Dermis microvascular lymphatic vessel endothelial cell (primary cell): Measurements from ENCODE around the gene ANAPC5. TPM values are rescaled to one million over a fixed set of nuclear protein-coding genes. Genes with fewer than 3 reads are reported as not detected.
"Not testable (repeated sequence)": the region's sequence is repeated elsewhere in the genome, so short reads cannot be mapped to it uniquely, and the experiment has no call there.

Experiments
- DNase-seq, 2 donors: peaks; one replicate each; pipeline versions ENCODE4 v3.0.0 to v3.0.0-alpha.2; 2010; ENCODE audit warnings: low read depth in 2 of 2
- total RNA-seq: library from RNA; depleted of rRNA; stranded (reverse); fragments of >200 nt; gene quantifications from 2 replicates; pipeline ENCODE4 v1.2.1, GENCODE V29; 2014

ANAPC5 gene
- total RNA-seq, 1 donor from 2014 or later, result 115 TPM

DNA sequence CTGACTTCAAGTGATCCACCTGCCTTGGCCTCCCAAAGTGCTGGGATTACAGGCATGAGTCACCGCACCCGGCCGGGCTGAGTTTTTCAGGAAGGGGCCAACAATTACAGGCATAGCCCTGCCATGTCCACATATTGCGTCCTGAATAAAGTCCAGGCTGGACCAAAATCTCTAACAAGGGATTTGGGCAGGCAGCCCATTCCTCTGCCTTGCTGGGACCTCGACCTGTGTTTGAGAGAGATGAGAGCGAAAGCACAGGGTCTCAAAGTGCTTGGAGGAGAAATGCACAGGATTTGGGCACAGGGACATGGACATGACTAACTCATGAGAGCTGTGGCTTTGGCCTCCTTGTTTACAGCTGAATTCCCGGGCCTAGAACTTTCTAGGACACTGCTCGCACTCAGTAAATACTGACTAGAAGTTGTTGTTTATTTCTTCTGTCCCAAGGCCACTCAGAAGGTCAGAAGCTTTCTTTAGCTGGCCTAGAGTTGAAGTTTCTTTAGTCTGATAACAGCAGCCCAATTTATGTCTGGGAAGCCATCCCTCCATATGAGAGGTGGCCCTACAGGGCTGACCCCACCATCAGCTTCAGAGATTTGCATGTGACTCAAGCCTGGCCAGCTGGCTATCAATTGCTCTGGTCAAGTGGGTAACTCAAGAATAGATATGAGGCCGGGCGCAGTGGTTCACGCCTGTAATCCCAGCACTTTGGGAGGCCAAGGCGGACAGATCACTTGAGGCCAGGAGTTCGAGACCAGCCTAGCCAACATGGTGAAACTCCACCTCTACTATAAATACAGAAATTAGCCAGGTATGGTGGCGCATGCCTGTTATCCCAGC lies 67.4 kb downstream of the ANAPC5 start:
- DNase-seq, result peak in 1 of 2 donors; percentile 49

DNA sequence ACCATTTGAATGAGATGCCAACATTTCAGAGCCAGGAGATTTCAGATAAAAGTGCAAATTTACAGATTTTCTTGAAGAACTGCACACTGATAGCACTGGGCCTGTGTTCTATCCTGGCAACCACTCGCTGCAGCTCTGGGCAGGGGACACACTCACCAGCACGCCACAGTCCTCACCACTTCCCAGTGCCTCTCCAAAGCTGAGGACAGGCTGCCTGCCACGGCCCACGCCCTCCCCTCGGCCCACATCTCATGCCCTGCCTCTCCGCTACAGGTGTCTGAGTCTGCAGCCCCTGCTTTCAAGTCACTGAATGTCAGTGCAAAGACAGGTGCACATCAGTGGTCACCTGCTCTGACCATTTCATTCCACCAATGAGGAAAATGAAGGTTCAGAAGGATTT lies 68.4 kb downstream of the ANAPC5 start:
- DNase-seq, result no peak

DNA sequence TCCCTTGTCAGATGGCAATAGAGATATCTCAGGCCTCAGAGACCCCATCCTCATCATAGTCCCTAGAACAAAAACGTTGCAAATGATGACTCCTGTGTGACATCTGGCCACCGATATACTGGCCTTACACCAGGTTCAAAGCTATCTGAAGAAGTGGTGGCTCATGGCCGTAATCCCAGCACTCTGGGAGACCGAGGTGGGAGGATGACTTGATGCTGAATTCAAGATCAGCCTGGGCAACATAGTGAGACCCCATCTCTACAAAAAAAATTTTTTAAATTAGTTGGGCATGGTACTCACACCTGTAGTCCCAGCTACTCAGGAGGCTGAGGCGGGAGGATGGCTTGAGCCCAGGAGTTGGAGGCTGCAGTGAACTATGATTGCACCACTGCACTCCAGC lies 68.8 kb downstream of the ANAPC5 start:
- no peak for DNase-seq

DNA sequence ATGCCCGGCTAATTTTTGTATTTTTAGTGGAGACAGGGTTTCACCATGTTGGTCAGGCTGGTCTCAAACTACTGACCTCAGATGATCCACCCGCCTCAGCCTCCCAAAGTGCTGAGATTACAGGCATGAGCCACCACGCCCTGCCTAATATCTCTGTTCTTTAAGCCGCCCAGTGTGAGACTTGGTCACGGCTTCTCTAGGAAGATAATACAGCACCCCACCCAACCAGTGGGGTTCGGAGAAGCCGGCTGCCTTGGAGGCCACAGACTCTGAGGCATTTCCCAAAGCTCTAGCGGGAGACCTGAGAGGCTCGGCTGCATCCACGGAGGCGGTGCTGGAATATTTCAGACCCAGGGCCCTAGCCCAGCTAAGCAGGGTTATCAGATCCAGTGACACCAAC lies 69.3 kb downstream of the ANAPC5 start:
- DNase-seq, result not testable (repeated sequence)

DNA sequence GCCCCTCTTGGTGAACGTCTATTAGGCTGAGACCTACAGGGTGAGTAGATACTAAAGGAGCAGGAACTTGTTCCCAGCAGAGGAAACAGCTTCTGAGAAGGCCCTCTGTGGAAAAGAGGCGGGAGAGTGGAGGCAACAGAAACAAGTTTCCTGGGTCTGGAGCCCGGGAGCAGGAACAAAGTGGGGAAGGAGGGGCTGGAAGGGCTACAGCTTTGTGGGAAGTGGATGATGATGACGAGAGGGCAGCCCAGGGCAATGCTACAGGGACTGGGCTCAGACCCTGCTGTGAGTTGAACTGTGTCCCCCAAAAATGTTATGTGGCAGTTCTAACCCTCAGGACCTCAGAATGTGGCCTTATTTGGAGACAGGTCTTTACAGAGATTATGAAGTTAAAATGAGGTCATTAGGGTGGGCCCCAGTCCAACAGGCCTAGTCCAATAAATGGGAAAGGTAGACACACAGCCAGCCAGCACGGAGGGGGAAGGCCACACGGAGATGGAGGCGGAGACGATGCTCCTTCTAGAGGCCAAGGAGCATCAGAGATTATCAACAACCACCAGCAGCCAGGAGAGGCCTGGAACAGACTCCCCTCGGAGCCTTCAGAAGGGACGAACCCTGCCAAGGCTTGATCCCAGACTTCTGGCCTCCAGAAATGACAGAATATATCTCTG lies 70.0 kb downstream of the ANAPC5 start:
- no peak for DNase-seq

DNA sequence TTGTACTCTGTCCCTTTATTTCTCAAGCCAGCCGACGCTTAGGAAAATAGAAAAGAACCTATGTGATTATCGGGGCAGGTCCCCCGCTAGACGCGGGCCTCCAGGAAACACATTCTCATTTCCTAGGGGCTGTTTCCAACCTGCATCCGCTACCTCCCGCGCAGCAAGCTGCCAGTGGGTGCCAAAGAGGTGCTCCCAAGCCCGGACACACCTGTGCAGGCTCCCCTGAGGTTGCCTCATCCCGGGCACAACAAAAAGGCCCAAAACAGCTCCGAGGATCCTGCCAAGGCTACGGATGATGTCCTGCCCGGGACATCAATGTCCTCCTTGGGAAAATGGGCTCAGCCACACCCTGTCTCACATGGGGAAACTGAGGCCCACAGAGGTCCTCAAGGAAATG lies 71.1 kb downstream of the ANAPC5 start:
- not testable (repeated sequence) for DNase-seq

DNA sequence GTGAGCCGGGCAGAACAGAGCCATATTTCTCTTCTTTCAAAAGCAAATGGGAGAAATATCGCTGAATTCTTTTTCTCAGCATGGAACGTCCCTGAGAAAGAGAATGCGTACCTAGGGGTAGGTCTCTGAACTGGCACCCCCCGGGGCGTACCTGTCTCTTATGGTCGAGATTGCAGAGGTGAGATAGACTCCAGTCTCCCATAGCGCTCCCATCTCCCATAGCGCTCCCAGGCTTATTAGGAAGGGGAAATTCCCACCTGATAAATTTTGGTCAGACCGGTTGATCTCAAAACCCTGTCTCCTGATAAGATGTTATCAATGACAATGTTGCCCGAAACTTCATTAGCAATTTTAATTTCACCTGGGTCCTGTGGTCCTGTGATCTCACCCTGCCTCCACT lies 71.7 kb downstream of the ANAPC5 start:
- DNase-seq, result not testable (repeated sequence)

DNA sequence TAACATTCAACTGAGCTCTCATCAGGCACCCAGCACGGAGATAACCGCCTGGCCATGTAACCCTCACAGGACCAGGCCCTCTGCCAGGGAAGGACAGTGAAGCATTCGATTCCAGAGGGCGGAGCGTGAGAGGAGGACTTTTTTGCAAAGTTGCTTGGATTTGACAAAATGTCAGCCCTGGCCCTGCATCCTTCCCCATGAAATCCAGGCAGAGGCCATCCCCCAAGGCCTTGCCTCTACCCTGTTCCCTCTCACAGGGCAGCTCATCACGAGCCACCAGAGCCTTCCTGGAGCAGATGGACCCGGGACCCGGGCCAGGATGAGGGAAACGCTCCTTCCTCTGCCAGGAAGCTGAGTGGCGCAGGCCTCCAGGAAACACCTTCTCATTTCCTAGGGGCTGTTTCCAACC lies 72.7 kb downstream of the ANAPC5 start:
- peak; percentile 58 to 80 for DNase-seq

DNA sequence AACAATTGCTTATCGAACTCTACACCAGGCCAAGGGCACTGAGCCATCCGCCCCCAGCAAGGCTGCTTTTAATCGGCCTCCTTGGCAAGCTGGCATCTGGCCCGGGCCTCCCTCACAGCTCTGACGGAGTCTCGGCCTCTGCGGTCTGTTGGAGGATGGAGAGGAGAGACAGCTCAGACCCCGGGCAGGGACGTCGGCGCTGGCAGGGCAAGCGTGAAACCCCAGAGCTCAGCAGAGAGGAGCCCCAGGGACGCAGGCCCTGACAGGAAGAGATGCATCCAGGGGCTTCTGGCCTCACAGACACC lies 73.2 kb downstream of the ANAPC5 start:
- peak in 1 of 2 donors; percentile 91 for DNase-seq

DNA sequence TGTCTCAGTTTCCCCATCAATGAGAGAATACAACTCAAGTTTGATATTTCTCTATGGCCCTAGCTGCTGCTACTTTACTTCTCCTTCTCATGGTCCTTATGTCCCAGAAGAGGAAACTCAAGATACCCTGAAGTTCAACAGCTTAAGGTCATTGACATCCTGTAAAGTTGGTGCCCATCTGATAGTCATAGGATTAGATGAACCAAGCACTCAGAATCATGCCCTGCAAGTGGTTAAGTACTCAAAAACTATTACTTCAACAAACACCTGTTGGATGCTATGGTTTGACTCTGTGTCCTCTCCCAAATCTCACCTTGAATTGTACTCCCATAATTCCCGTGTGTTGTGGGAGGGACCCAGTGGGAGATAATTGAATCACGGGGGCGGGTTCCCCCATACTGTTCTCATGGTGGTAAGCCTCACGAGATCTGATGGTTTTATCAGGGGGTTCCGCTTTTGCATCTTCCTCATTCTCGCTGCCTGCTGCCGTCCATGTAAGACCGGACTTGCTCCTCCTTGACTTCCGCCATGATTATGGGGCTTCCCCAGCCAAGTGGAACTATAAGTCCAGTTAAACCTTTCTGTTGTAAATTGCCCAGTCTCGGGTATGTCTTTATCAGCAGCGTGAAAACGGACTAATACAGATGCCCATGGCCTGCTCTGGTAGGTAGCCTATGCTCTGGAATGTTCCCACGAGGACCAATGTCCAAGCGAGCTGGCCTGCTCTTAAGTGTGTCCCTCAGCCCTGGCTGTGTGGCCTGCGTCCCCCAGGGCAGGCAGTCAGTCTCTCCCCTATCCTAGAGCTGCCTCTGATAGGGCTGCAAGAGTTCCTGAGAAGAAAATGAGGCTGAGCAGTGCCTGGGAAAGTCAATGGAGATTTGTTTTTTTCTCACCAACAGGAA lies 73.8 kb downstream of the ANAPC5 start:
- no peak for DNase-seq

DNA sequence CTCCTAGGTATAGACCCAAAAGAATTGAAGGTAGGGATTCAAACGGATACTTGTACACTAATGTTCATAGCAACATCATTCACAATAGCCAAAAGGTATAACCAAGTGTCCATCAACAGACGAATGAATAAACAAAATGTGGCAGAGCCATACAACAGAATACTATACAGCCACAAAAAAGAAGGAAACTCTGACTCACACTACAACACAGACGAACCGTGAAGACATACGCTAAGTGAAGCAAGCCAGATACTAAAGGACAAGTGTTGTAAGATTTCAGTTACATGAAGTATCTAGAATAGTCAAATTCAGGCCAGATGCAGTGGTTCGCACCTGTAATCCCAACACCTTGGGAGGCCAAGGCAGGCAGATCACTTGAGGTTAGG lies 74.8 kb downstream of the ANAPC5 start:
- peak in 1 of 2 donors; percentile 10 for DNase-seq

DNA sequence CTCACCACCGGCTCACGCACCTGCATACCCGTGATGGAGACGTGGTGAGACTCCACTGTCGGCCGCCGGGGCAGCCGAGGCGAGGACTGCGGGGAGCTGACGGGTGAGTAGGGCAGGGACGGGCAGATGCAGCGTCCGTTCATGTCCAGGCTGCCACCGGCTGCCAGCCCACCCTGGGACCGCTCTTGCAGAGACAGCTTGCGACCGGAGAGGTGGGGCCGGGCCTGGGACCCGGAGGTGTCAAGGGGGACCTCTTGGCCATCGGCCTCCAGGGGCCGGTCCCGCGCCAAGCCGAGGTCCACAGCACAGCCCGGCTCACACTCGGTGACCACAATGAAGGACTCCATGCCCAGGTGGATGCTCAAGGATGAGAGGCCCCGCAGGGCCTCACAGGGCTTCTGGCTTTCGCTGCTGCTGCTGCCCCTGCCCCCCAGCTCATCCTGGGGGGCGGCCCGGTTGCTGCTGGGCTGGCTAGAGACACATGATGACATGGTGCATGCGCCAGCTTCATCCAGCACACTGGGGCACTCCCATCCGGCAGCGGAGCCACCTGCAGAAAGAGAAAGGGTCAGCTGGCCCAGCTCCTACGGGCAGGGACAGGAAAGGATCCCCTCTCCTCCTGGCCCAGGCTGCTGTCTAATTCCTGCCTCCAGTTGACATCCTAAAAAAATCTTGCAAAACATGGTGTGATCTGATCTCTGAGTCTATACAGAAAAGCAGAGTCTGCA lies 78.0 kb downstream of the ANAPC5 start:
- DNase-seq, result no peak

DNA sequence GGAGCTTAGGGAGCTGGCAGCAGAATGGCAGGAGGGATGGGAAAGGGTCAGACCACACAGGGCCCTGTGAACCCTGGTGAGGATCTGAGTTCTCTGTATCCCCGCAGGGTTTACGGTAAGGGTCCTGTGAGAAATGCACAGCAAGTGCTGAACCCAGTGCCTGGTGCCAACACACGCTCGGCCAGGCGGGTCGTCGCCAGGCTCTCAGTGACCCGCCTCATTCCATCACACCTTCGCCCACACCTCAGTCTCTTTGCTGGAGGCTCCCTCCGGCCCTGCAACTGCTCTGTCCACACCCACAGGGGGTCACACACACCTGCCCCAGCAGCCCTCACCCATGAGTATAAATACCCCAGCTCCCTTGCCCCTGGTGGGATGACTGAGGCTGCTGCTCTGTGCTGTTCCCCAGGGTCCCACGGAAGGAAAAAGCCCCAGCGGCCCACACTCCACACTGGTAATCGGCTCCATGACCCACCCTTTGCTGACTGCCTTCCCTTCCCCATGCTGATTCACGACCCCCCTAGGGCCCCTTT lies 78.8 kb downstream of the ANAPC5 start:
- no peak for DNase-seq

DNA sequence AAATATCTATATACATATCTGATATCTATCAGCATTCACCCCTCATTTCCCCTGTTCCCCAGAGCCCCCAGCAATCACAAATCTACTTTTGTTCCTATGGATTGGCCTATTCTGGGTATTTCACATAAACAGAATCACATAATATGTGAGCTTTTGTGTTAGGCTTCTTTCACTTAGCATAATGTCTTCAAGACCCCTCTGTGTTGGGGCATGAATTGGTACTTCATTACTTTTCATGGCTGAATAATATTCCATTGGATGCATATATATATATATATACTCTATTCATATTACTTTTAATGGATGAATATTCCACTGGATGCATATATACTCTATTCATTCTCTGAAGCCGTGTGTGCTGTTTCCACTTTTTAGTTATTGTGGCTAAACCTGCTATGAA lies 84.4 kb downstream of the ANAPC5 start:
- DNase-seq, result no peak

DNA sequence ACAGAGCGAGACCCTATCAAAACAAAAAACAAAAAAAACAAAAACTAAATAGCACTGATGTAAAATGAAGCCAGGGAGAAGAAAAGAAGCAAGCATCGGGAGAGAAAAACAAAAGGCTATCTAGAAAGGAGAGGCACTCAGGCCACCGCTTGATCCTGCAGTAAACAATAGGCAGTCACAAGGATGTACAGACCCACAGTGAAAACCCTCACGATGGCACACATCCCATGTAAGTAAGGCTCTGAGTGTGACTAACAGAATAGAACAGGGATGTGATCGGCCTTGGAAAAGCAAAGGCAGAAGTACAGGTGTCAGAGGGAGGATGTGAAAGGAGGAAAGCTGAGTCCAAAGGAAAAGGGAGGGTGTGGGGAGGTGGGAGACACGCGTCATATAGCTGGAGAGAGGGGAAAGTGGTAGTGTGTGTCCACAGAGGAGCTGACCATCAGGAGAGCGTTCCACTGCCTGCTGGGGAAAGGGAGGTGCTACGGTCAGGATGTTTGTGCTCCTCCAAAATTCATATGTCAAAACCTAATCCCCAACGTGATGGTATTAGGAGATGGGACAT lies 87.2 kb downstream of the ANAPC5 start:
- DNase-seq, result no peak

DNA sequence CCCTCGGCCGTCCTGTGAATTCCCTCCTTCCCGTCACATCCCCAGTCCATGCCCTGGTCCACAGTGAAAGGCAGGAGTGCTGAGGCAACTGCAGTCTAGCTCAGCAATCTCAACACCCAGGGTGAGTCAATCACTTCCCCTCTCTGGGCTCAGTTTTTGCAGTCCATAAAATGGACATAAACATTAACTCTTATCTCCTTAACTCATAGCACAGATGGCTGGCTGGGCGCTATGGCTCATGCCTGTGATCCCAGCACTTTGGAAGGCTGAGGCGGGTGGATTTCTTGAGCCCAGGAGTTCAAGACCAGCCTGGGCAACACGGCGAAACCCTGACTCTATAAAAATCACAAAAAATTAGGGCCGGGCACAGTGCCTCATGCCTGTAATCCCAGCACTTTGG lies 88.1 kb downstream of the ANAPC5 start:
- DNase-seq, result no peak

DNA sequence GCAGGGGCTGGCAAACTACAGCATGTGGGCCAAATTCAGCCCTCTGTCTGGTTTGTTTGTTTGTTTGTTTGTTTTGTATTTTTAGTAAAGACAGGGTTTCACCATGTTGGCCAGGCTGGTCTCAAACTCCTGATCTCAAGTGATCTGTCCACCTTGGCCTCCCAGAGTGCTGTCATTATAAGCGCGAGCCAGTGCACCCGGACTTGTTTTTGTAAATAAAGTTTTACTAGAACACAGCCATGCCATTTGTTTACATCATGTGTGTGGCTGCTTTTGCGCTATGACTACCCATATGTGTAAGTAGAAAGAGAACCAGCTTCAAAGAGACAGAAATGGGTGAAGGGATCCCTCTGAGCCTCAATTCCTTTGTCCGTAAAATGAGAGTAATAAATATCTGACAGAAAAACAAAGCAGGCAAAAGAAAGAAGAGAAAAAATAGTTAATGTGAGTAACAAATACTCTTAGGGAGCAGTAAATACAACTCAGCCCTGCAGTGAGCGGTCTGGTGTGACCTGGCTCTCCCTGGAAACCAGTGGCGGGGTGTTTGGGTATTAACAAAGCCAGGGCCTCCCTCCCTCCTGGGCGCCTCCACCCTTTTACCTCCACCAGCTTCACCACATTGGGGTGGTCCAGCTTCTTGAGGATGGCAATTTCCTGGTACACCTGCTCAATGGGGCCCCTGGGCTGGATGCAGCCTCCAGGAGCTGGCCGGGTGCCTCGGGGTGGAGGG lies 88.8 kb downstream of the ANAPC5 start:
- DNase-seq, result no peak

DNA sequence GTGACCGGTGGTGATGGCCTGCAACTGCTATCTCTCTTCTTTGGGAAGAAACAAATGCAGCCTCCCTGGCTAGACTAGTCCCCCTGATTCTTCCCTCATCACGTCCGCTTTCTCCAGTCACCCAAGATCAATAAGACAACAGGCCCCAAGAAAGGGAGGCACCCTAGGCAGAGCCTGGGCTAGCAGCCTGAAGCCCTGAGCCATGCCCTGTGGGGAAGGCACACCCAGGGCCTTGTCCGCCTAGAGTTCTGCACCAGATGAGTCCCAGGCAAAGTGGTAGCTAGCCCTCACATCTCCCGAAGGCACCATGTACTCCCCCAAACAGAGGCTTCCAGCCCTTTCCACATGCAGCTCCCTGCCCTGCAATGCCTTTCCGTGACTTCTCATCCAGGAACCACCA lies 90.8 kb downstream of the ANAPC5 start:
- DNase-seq, result no peak

DNA sequence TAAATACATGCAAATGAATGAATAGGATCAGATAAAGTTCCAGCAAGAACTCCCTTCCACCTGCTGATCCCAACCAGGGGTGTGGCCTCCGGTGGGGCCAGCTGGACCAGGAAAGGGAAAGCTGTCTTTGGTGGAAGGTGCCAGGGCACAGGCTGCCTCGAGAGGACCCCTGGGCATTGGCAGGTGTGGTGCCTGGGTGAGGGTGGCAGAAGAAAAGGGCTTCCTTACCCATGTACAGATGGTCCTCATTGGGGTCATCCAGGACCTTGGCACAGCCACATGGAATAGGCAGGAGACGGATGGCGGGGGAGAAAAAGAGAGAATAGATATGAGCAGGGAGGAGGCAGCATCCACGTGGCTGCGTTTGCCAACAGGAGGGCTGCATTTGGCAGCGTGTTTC lies 92.1 kb downstream of the ANAPC5 start:
- no peak for DNase-seq

DNA sequence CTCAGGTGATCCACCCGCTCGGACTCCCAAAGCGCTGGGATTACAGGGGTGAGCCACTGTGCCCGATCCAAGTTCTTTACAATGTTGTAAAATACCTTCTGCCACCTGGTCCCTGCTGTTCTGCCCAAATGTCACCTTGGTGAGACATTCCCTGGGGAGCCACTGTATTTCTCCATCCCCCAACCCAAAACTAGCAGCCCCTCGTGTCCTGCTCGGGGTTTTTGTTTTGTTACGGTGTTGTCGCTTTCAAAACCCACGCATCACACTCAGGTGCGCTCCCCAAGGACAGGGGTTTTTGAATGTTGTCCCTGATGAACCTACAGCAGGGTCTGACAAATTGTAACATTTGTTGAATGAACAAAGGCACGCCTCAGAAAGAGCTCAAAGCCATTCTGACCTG lies 93.1 kb downstream of the ANAPC5 start:
- no peak for DNase-seq
